Glutamatergic neuron (in vitro differentiated cells): Measurements from ENCODE around the gene SNX20. TPM values are rescaled to one million over a fixed set of nuclear protein-coding genes. Genes with fewer than 3 reads are reported as not detected.

ENCODE experiments used
- DNase-seq: peaks from one replicate; pipeline ENCODE4 v3.0.0; 2022
- H3K27ac Mint-ChIP-seq: one replicate; pipeline ENCODE4 v1.8.0; 2020; ENCODE audit warnings: mild to moderate bottlenecking, mixed read lengths, inconsistent platforms; ENCODE audit not compliant: unreplicated experiment
- H3K27me3 Mint-ChIP-seq: one replicate; pipeline ENCODE4 v1.8.0; 2020; ENCODE audit warnings: mild to moderate bottlenecking, moderate library complexity, mixed read lengths, inconsistent platforms; ENCODE audit not compliant: unreplicated experiment
- H3K36me3 Mint-ChIP-seq: one replicate; pipeline ENCODE4 v1.8.0; 2020; ENCODE audit warnings: mild to moderate bottlenecking, mixed read lengths, inconsistent platforms; ENCODE audit not compliant: unreplicated experiment
- H3K4me1 Mint-ChIP-seq: one replicate; pipeline ENCODE4 v1.8.0; 2020; ENCODE audit warnings: mild to moderate bottlenecking, low read depth, mixed read lengths, inconsistent platforms; ENCODE audit not compliant: unreplicated experiment
- H3K4me3 Mint-ChIP-seq: one replicate; pipeline ENCODE4 v1.8.0; 2020; ENCODE audit warnings: mild to moderate bottlenecking, mixed read lengths, inconsistent platforms; ENCODE audit not compliant: unreplicated experiment
- H3K9me3 Mint-ChIP-seq: one replicate; pipeline ENCODE4 v1.8.0; 2020; ENCODE audit warnings: mild to moderate bottlenecking, moderate library complexity, mixed read lengths, inconsistent platforms; ENCODE audit not compliant: unreplicated experiment
- total RNA-seq: library from RNA; stranded (reverse); fragmentation: NEBNext Ultra II Directional; extraction: Animal tissue kit (Norgen Biotek cat#: 25700); gene quantifications from one replicate; pipeline ENCODE4 v1.2.1, GENCODE V29; 2021; ENCODE audit not compliant: unreplicated experiment
- TF ChIP-seq, protein P1 (sequence below): fragments of 200-600 bp; sonication (generic); IDR thresholded peaks from one replicate; pipeline ENCODE4 v1.5.0; 2021; ENCODE audit not compliant: partially characterized antibody, unreplicated experiment

The SNX20 gene
- total RNA-seq, 1 donor from 2014 or later, result not detected

DNA sequence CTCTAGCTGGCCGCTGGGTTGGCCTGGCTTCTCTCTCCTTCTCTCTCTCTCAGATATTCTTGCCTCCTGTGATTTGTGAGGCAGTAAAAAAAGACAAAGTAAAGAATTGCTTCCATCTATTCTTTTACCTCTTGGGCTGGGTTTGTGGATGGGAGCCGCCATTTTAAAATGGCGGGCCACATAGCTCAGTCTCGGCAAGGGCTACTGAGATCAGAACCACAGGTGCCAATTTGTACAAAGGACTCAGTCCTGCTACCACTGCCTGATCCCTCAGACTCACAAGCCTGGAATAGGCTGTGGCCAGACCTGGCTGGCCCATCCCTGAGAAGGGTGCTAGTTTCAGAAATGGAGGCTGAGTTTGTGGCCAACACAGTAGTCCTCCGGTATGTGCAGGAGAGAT lies 36.4 kb upstream of the SNX20 start:
- Mint-ChIP-seq H3K36me3 (peaks cover 3% of the 10 kb centered on the region), H3K4me1 (no peaks in the 10 kb centered on the region), H3K9me3 (peaks cover under 1% of the 10 kb centered on the region), H3K27ac (no peak overlapping the region), H3K4me3 (no peak overlapping the region), H3K27me3 (peaks cover under 1% of the 10 kb centered on the region)
- TF ChIP-seq, protein P1, sequence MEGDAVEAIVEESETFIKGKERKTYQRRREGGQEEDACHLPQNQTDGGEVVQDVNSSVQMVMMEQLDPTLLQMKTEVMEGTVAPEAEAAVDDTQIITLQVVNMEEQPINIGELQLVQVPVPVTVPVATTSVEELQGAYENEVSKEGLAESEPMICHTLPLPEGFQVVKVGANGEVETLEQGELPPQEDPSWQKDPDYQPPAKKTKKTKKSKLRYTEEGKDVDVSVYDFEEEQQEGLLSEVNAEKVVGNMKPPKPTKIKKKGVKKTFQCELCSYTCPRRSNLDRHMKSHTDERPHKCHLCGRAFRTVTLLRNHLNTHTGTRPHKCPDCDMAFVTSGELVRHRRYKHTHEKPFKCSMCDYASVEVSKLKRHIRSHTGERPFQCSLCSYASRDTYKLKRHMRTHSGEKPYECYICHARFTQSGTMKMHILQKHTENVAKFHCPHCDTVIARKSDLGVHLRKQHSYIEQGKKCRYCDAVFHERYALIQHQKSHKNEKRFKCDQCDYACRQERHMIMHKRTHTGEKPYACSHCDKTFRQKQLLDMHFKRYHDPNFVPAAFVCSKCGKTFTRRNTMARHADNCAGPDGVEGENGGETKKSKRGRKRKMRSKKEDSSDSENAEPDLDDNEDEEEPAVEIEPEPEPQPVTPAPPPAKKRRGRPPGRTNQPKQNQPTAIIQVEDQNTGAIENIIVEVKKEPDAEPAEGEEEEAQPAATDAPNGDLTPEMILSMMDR, result no peak
- DNase-seq, result no peak

DNA sequence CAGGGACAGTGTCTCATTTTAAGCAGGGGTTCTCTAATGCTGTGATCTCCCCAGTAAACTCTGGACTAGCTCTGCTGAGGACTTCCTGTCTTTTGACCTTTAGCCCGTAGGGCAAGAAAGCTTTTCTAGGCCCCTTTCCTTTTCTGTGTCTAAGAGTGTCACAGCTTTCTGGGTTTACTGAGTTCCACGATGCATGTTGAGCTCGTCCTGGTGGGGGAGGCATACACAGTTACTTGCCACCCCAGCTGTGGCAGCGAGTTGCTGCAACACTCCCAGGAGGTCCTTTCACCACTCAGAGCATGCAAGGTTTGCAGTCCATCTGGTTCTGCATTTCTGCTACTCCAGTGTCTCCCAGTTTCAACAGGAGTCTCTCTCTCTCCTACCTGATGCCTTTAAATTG lies 36.0 kb upstream of the SNX20 start:
- peaks cover 2% of the 10 kb centered on the region for H3K27me3 Mint-ChIP-seq
- no peak overlapping the region for H3K27ac Mint-ChIP-seq
- H3K9me3 Mint-ChIP-seq, result peaks cover 1% of the 10 kb centered on the region
- H3K36me3 Mint-ChIP-seq, result peaks cover 3% of the 10 kb centered on the region
- no peak for DNase-seq
- TF ChIP-seq, protein P1, result no peak
- no peak overlapping the region for H3K4me3 Mint-ChIP-seq
- H3K4me1 Mint-ChIP-seq, result no peaks in the 10 kb centered on the region

DNA sequence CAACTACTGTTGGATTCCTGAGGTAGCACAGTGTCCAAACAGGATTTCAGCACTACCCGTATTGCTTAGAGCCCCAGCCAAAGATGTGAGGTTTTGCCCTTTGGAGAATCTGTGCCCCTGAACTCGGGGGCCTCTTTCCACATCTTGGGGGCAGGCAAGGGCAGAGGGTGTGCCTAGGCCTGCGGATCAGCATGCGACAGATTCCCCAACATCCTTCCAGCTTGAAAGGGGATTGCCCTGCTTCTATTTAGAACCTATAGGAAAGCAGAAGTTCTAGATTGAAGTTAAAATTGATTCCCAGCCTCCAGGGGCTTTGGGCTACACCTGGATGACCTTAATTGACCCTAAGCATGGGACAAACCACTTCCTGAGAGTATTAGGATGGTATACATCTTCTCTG lies 31.8 kb upstream of the SNX20 start:
- DNase-seq, result no peak
- Mint-ChIP-seq H3K4me3 (no peak overlapping the region), H3K4me1 (no peaks in the 10 kb centered on the region), H3K36me3 (peaks cover under 1% of the 10 kb centered on the region), H3K27me3 (peaks cover 2% of the 10 kb centered on the region), H3K27ac (no peak overlapping the region), H3K9me3 (peaks cover 1% of the 10 kb centered on the region)
- TF ChIP-seq, protein P1, result no peak

DNA sequence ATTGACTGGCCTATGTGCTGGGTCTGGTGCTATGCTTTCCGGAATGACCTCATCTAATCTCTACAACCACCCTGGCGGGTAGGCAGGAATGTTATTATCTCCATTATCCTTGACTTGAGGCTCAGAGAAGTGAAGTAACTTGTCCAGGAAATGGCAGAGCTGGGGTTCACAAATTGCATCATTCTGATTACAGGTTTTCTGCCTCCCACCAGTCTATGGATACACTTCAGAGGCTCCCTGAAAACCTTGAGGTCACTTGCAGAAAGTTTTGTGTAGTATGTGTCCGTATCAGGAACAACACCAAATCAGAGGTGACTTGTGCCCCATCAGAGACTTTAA lies 31.4 kb upstream of the SNX20 start:
- Mint-ChIP-seq H3K9me3 (peaks cover 1% of the 10 kb centered on the region), H3K27ac (no peak overlapping the region), H3K4me3 (no peak overlapping the region), H3K4me1 (no peaks in the 10 kb centered on the region), H3K27me3 (peaks cover 2% of the 10 kb centered on the region), H3K36me3 (no peaks in the 10 kb centered on the region)
- no peak for DNase-seq
- TF ChIP-seq, protein P1, result no peak

DNA sequence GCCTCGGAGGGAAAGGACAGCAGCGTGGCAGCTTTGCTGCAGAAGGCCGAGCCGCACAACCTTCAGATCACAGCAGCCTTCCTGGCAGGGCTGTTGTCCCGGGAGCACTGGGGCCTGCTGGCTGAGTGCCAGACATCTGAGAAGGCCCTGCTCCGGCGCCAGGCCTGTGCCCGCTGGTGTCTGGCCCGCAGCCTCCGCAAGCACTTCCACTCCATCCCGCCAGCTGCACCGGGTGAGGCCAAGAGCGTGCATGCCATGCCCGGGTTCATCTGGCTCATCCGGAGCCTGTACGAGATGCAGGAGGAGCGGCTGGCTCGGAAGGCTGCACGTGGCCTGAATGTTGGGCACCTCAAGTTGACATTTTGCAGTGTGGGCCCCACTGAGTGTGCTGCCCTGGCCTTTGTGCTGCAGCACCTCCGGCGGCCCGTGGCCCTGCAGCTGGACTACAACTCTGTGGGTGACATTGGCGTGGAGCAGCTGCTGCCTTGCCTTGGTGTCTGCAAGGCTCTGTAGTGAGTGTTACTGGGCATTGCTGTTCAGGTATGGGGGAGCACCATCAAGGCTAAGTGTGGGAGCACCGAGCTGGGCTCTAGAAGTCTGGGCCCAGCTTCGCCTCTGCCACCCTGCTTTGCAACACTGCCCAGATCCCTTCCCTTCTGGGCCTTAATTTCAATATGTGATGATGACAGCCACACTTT lies 30.9 kb upstream of the SNX20 start:
- Mint-ChIP-seq H3K27me3 (peaks cover 2% of the 10 kb centered on the region), H3K4me1 (no peaks in the 10 kb centered on the region)
- DNase-seq, result no peak

More for the DNA sequence above, 30.9 kb upstream of the SNX20 start:
- TF ChIP-seq, protein P1, result no peak
- peaks cover 1% of the 10 kb centered on the region for H3K9me3 Mint-ChIP-seq
- H3K27ac Mint-ChIP-seq, result no peak overlapping the region
- no peaks in the 10 kb centered on the region for H3K36me3 Mint-ChIP-seq
- H3K4me3 Mint-ChIP-seq, result no peak overlapping the region
